Fibroblast of skin of right quadriceps (primary cell): ENCODE data around the gene GLG1.

Experiments used
- DNase-seq: peaks from one replicate; pipeline ENCODE4 v3.0.0-alpha.2; 2013

GLG1 gene

GRCh38 chr16:74608381-74608780, 1.5 kb upstream of the GLG1 start:
- DNase-seq: no peak

- peak; percentile 42 for DNase-seq
These were observed 1.0 kb upstream of the GLG1 start for GRCh38 chr16:74607962-74608356.

DNA sequence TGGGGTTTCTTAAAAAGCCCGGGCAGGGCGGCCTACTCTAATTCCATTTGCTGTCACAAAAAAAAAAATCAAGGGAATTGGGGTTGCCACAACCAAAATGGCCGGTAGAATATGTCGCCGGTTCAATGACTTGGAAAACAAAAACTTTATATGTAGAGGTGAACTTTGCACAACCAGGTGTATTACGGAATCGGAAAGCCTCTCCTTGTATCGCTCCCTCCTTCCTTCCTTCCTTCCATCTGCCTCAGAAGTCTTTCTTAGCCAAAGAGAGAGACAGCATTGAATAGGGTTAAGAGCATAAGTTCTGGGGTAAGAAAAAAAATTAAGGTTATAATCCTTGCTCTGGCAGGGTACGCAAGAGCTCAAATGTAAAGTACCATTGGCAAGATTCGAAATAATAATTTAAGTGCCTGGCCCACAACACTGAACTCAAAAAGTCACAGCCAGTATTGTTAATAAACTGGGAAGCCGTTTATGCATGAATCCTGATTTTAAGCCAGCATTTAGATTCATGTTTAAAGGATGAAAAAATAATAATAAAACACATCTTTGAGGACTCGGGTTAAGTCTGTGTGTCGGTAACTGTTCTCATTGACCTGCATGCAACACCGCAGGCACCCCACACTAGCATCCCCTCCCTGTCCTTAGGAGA, 522 bp upstream of the GLG1 start:
- no peak for DNase-seq

DNA sequence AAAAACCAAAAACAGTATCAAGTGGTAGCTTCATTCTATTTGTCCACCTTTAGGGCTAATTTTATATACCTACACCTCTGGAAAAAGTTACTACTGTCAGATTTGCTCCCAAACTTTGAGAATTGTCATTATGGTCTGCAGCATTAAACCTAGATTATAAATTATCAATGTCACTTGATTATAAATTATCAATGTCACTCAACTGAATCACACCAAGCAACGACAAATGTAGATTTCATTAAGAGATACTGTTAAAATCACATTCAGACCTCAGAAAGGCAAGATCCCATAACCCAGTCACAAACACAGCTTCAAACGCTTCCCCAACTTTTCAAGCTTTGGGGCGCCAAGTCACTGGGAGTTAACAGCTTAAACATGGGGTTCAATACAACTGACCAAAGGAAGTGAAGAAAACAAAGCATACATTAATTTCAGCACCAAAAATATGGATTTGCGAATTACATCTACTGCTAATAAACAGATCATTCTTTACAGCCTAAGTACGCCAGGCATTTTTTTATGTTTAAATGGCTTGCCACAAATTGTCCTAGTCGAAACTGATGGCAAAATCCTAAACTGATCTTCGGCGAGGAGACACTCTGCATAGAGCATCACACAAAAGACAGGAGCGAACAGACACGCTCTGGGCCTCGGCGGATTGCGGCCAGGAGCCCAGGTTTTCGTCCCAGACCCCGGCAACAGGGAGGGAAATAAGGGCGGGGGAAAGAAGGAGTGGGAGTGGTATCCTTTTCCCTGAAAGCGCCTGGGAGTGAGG, 981 bp downstream of the GLG1 start:
- DNase-seq: peak; percentile 34

- DNase-seq: no peak
These were observed 1.6 kb downstream of the GLG1 start for GRCh38 chr16:74605332-74605731.

DNA sequence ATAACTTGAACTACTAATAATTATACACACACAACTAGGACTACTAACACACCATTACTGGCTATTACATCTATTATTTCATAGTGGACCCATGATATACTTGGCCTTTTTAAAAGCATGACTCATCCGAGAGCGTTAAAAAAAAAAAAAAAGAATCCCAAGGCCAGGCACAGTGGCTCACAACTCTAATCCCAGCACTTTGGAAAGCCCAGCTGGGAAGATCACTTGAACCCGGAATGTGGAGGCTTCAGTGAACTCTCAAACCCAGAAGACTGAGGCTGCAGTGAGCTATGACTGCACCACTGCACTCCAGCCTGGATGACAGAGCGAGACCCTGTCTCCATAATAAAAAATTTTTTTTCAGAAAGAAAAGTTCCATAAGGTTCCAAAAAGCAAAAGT, 3.1 kb downstream of the GLG1 start:
- DNase-seq: no peak

DNA sequence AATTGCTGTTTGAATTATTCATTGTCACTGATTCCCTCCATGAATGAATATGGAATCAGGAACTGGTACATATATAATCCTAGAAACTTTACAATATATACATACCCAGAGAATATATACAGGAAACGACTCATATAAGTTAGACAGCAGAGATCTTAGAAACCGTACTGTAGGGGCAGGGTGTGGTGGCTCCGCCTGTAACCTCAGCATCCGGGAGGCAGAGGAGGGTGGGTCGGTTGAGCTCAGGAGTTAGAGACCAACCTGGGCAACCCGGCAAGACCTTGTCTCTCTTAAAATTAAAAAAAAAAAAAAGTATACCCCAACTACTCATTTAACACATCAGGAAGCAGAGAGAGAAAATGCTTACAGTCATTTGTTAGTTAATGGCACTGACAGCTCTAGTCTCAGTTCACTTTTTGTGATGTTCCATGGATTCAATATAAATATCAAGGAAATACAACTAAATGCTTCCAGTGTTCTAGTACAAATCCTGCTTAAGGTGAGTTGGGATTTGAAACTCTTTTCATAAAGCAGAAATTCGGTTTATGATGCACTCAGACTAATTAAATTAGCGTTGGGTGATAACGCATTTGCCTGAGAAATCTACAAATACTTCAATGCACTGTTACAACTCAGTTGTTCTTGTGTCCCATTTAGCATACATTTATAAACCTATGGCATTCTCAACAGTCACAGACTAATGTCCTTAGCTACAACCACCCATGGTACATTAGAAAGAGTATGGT, 5.6 kb downstream of the GLG1 start:
- DNase-seq: no peak

DNA sequence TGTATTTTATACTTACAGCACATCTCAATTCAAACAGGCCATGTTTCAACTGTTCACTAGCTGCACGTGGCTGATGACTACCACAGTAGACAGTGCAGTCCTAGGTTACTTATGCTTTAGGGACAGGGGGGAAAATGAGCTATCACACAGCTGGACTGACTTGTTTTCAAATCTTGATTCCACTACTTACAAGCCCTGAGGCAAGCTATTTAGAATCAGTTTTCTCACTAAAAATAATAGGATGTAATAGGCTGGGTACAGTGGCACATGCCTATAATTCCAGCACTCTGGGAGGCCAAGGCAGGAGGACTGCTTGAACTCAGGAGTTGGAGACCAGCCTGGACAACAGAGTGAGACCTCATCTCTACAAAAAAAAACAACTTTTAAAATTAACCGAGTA, 10.3 kb downstream of the GLG1 start:
- no peak for DNase-seq

DNA sequence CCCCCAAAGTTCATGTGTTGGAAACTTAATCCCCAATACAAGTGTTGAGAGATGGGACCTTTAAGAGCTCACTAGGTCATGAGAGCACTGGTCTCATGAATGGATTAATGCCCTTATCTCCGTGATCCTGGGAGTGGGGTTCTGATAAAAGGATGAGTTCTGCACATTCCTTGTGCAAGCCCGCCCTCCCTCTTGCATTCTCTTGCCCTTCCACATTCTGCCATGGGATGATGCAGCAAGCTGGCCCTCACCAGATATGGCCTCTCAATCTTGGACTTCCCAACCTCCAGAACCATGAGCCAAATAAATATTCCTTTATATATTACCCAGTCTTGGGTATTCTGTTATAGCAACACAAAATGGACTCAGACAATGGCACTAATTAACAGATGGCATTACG, 14.1 kb downstream of the GLG1 start:
- DNase-seq: no peak

GRCh38 chr16:74591876-74592650, 14.9 kb downstream of the GLG1 start:
- DNase-seq: no peak

DNA sequence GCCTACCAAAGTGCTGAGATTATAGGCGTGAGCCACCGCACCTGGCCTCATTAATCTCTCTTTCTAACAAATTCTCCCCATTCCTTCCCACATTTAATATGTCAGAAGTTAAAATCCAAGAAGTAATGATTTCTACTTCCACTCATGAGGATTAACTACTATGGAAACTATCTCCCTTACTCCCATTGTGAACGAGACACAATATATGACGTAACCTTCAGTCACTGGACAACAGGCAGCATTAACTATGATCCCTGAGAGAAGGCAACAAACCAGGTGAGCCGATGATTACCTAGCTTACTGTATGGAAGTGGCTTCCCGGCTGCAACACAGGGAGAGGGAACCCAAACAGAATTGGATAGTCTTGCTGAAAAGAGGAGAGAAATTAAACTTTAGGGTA, 20.0 kb downstream of the GLG1 start:
- no peak for DNase-seq

DNA sequence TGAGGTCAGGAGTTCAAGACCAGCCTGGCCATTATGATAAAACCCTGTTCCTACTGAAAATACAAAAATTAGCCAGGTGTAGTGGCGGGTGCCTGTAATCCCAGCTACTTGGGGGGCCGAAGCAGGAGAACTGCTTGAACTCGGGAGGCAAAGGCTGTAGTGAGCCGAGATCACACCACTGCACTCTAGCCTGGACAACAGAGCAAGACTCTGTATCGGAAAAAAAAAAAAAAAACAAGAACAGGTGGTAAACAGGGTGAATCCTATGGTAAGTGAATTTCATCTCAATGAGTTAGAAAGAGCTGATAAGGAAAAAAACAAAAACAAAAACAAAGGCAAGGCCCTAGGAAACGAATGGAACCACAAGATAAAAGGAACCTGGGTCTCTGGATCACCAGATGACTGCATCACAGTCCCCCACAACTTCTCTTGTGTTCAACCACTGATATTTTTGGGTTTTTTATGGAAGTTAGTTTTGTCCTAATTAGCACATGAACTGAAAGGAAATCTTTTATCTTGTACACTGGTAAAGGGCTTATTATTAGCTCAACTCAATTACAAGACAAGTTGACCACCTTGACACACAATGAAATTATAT, 21.0 kb downstream of the GLG1 start:
- no peak for DNase-seq

DNA sequence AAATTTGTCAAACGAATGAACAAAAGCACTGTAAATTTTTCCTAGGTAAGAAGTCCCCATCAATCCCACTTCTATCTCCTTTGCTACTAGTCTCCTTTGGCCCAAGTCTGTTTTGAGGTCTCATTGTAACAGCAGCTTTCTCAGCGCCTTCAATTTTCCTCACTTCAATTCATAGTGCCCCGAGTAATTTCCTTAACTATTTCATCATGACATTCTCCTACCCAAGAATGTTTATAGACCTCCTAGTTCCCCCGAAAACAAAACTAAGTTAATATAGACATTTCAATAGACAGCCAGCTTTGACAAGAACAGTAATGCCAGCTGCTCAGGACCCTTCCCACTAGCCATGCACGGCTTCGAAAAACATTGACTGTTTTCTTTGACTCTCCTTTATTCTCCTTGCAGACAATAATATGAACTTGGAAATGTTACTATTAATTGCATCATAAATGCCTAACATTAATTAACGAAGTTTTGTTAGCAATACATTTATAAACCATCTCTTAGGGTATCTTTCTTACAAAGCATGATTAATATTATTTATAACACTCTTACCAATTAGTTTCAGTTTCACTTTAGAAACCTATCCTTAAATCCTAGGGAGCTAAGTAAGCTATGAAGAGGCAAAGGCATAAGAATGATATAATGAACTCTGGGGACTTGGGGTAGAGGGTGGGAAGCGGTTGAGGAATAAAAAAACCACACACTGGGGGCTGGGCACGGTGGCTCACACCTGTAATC, 22.8 kb downstream of the GLG1 start:
- DNase-seq: peak; percentile 25

DNA sequence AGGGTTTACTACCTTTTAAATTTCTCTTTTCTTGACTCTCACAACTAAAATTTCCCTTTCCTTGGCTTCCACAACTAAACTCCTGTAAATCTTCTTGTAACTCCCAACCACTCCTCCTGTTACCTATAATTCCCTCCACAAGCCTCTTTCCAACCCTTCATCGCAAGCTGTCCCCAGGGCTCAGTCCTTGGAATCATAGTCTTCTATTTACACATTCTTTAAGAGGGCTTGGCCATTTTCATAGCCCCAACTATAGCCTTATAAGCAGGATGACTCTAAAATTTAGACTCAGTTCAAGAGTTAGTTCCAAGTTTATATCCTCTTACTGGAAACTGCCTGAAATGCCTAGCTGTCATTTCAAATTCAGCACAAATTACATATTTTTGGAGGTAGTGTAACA, 23.9 kb downstream of the GLG1 start:
- no peak for DNase-seq

GRCh38 chr16:74580833-74581232, 26.1 kb downstream of the GLG1 start:
- DNase-seq: no peak

DNA sequence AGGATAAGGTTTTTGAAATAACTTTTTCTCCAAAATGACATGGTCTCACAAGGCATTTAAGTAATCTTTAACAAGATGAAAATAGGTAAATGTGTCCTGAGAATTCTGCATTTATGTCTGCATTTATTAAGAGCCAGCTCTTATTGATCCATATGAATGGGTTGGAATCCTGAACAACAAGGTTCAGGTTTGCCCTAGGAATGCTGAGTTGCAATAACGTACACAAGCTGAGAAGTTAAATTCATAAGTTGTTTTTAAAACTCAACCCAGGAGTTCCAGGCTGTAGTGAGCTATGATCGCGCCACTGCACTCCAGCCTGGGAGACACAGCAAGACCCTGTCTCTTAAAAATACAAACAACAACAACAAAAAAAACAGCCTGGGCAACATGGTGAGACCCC, 28.1 kb downstream of the GLG1 start:
- DNase-seq: no peak

- DNase-seq: no peak
These were observed 28.5 kb downstream of the GLG1 start for GRCh38 chr16:74578433-74578832.

DNA sequence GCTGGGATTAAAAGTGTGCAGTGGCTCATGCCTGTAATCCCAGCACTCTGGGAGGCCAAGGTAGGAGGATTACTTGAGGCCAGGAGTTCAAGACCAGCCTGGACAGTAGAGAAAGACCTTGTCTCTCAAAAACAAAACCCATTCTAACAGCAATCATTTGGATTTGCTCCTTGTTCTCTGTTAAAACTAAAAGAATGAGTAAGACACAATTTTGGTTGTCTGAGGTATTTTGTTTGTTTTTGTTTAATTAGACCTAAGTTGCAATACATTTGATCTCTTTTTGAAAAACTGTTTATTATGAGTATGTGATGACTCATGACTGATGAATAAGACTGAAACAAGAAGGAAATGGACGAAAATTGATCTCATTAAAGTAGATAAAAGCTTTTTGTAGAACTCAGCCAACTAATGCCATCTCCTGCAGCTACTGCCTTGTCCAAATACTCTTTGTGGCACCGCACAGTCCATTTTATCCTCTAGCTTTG, 29.0 kb downstream of the GLG1 start:
- DNase-seq: peak; percentile 76

DNA sequence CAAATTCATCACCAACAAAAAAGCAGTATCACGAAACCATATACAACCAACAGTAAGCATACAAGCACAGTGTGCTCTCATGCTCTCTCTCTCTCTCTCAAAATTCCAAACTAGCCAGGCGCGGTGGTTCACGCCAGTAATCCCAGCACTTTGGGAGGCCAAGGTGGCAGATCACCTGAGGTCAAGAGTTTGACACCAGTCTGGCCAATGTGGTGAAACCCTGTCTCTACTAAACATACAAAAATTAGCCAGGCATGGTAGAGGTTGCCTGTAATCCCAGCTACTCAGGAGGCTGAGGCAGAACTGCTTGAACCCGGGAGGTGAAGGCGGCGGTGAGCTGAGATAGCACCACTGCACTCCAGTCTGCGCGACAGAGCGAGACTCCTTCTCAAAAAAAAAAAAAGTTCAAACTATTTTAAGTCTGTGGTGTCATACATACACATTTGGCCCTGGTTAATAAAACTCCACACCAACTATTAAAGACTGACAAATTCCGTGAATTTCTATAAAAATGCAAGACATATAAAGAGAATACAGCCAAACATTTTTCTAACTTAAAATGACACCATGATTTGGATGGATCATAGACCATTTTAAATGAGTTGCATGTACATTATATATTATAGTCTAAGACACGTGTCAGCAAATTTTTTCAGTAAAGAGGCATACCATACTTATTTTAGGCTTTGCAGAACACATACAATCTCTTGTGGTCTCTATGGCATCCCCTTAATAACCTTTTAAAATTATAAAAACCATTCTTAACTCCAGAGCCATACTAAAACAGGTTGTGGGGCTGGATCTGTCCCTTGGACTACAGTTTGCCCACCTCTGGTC, 30.9 kb downstream of the GLG1 start:
- no peak for DNase-seq

GRCh38 chr16:74575175-74575806, 31.6 kb downstream of the GLG1 start:
- DNase-seq: no peak
